ENCODE measurements around the gene PPAT.
A peak's percentile ranks its signal among the peaks of the same experiment; 100 is the strongest.

The PPAT gene

DNA sequence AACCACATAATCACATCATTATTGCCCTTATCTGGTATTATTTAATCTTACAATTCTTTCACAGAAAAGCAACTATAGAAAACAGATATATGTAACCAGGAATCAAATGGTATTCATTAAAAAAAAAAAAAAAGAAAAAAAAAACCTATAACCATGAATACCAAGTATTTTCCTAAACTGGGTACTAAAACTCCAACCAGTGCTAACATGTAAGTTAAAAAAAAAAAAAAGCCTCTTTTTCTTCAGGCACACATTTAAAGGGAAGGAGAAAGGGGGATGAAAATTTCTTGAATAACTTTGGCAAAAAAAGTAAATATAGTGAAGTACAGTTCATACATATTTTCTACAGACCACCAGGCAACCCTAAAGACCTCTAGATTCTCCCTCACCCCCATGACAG is 2.1 kb downstream of the PPAT start:
- FAIRE-seq = no peak

DNA sequence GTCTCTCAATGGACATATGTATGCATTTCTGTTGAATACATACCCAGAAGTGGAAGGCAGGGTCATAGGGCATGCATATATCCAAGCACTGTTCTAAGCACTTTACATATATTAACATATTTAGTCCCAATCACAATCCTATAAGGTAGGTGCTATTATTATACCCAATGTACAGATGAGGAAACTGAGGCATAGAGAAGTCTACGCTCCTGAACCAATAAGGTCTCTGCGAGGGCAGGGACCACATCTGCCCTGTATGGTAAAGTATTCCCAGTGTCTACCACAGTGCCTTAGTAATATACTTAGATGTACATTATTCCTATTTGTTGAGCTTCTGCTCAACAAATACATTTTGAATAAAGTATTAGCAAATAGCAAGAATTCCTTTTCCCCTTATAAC is 5.2 kb downstream of the PPAT start:
- no peak for FAIRE-seq

DNA sequence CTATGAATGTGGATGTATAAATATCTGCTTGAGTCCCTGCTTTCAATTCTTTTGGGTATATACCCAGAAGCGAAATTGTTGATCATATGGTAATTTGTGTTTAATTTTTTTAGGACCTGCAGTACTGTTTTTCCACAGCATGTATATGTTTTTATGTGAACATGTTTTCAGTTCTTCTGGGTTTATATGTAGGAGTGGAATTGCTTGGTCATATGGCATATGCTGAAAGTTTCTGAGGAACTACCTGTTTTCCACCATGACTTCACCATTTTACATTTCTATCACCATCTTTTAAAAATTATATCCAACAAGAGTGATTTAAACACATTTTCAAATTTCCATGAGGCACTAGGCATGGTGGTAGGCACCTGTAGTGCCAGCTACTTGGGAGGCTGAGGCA is 8.2 kb downstream of the PPAT start:
- FAIRE-seq = no peak

DNA sequence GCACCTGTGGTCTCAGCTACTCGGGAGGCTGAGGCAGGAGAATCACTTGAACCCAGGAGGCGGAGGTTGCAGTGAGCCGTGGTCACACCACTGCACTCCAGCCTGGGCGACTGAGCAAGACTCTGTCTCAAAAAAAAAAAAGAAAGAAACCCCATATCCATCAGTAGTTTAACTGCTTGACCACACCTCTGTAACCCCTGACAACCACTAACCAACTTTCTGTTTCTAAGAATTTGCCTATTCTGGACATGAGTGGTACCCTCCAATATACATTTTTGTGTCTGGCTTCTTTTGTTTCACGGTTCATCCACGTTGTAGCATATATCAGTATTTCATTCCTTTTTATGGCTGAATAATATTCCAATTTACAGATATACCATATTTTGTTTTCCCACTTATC is 9.1 kb downstream of the PPAT start:
- no peak for FAIRE-seq

DNA sequence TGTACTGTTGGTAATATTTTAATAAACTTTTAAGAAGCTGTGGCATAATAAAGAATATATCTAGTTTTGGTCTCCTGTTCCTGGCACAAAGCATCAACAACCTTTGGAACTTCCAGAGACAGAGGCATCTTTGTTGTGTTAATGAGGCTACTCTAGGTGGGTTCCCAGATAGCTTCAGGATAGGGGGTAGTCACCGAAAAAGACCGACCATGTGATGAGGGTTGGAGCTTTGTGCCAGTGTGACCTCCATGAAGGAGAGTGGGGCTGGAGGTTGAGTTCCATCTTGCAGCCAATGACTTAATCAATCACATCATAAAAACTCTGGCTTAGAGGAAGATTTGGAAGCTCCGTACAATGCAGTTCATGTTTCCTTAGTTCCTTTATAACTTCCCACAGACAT is 9.9 kb downstream of the PPAT start:
- FAIRE-seq = no peak

DNA sequence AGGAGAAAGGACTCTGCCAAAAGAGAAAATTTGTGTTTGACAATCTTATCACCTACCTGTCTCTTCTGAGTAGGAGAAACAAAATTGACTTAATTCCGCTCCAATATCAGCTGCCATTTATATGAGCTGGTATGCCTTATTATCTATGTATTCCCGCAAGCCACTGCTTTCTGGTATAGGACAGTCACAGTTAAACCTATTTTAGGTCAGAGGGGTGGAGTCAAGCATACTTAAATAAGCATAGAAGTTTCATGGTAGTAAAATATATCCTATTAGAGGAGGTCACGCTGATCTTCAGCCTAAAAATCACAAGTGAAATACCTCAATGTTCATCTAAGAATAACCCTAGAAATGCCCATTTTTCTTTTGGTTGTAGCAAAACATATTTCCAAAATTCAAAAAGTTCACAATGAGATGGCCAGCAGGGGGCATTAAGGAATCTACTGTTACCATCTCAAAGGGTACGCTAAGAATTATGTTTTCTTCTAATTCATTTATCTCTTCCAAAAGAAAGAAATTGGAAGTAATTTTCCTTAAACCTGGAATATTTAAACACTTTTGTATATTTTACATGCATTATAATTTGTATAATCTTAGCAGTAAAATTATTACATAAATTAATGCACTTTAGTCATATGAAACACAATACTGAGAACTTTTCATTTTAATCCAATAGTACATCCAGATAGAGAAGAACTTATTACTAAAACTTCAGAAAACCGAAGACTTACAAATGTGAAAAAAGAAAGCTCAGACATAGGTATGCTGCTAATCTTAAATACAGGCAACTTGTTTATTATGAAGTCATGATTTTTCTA is 10.5 kb downstream of the PPAT start:
- peak; percentile 49 for FAIRE-seq

DNA sequence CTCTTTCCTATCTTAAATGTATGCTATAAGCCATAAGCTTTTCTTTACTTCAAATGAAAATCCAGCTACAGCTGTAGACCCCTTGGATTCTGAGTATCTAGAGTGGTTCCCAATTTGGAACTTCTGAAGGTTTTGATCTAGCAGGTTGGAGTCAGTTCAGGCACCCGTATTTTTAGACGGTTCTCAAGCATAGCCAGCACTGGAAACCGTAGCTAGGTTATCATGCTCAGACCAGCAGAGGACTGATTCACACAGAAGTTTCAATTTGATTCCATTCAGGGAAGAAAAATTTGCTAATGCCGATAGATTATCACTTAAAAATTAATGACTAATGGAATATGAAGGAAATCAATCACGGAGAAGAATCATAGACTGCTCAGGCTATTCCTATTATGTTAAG is 11.2 kb downstream of the PPAT start:
- no peak for FAIRE-seq

DNA sequence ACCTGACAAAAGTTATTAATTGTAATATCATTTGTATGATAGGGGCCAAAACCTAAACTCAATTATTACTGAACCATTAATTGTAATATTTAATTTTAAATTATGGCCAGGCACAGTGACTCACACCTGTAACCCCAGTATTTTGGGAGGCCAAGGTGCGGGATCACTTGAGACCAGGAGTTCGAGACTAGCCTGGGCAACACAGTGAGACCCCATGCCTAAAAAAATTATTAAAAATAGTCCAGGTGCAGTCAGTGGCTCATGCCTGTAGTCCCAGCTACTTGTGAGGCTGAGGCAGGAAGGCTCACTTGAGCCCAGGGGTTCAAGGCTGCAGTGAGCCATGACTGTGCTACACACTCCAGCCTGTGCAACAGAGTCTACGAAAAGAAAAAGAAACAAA is 18.0 kb downstream of the PPAT start:
- FAIRE-seq = no peak

DNA sequence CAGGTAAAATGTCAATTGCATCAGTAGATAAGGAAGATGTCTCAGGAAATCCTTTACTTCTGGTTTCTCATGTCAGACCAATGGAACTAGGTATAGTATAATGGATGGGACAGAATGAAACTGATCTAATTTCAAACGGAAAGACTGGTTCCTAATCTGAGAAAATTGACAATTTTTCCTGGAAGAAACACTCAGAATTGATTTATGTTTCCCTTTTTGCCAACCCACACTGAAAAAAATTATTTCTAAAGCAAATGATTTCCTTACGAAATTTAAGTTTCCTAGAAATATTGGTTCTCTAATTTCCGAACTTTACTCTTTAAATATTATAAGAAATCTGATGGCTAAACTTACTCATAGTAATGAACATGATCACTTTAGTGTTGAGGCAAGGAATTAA is 19.1 kb downstream of the PPAT start:
- FAIRE-seq = peak; percentile 58

DNA sequence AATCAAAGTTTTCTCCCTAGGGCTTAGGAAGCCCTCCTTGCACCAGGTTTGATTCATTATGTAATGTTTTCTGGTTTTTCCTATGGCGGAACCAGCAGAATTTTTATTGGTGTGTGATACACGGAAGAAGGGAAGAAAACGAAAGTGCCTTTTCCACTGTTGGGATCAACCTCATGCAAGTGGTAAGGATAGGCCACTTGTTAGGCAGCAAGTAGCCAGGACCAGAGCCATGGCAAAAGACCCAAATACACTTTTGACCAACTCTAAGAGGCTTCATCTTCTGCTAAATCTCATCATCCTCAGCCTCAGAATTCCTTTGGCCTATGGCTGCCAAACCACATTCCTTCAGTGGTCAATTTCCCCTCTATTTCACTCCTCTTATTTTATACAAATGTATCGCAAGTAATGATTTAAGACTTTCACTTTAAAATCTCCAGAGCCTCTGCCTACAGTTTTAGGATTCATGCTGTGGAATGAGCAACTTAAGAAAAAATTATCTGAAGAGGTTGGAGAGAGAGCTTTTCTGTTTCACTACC is 21.2 kb downstream of the PPAT start:
- no peak for FAIRE-seq

DNA sequence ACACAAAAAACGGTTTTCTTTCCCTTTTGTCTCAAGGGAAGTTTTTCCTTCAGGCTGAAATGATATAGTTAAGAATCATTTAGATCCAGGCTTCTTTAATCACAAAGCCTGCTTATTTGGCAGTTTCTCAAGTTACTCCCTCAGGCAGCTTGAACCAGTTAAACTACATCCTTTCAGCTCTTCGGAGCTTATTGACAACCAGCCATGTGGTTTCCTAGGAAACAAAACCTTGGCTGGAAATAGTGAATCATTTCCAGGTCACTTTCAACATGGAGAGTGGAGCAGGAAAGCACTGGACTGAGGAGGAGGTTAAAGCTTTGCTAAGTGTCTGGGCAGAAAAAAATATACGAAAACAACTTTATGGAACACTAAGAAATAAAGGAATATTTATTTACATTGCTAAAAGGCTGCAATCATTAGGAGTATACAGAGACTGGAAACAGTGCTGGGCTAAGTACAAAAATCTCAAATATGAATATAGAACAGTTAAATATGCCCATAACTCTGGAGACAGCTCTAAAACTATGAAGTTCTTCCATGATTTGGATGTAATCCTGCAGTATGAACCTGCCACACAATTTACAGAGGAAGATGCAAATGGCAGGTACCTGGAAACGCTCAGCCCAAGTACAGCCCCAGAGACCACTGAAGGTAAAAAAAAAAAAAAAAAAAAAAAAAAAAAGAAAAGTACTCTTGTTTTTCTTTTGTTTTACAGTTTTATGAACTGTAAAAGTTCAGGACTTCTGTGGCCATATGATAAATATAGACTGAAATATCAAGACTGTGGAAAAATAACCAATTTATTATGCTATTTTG is 25.0 kb downstream of the PPAT start:
- FAIRE-seq = peak; percentile 99

DNA sequence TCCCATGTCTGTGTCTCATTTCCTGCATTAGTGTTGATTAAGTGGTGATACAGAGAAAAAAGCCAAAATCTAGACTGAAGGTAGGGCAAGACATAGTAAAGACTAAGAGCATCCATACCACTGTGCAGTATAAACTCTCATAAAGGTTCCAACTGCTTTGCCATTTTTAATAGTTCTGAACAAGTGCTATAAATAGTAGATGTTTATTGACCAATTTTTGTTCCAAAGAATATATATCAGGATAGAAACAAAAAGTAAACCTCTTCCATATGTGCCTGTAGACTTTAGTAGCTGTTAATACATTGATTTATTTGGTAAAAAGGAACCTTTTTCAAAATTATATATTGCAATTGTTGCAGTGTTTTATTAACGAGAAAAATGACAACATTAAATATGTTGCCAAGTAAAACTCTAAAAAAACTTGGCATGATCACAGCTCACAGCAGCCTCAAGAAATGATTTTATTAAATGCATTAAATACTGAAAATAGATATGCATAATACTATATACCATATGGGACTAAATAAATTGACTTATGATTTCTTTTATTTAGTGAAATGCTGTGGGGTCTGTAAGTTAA is 25.8 kb downstream of the PPAT start:
- no peak for FAIRE-seq

DNA sequence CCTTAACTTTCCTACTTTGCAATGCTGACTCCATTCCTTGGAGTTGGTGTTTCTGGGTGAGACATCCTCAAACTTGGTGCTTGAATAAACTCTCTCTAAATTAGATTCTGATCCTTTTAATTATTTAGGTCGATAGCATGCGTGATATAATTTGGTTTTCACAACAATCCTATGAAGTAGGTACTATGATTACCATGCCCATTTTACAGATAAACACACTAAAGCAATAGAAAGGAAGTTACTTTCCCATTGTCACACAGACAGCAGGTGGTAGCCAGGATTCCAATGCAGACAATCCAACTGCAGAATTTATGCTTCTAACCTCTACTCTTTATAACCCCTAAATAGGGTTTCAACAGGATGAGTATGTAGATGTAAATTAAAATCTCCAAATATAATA is 26.4 kb downstream of the PPAT start:
- no peak for FAIRE-seq

DNA sequence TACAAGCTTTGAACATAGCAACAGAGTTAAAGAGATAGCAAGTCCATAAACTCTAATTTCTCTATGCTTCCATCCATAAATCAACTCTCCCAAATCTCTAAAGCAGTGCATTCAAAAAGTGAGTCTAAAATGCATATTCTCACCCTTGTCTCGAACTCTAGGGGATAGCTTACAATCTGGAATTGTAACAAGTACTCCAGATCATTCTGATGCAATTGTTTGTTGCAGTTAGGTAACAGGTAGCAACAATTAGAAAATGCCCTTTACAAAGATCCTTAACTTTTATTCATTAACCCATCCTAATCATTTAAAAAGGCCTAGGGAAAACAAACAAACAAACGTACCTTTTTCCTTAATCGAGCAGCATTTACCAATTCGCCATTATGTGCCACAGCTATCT is 29.3 kb downstream of the PPAT start:
- FAIRE-seq = no peak

DNA sequence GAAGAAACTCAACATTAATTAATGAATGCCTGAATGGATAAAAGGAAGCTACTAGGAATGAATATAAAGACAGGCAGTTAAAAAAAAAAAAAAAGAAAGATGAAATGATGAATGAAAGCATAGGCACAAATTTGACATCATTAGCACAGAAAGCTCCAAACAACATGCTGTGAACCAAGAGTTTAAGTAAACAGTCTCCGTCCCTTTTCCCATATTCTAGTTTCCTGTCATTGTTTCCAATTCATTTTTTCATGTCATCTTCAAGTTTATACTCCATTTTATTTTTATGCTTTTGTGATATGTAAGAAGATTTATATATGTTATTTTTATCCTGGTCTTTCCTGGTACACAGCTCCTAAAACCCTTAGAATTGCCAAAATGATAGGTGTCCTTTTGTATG is 30.4 kb downstream of the PPAT start:
- no peak for FAIRE-seq

DNA sequence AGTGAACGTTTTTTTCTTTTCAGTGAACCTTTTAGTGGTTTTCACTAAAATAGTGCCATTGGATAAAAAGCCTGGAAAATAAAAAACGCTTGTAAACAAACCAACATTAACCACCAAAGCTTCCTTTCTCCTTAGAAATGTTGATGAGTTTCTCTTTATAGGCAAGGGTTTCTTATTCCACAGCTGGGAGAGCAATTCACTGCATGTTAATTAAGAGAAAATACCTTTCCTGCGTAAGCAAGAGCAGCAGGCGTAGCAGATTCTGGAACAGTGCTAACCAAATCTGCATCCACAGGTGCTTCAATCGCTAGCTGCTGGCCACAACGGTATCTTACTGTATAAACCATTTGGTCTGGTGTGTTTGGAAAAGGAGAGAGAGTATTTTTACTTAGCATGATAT is 34.9 kb downstream of the PPAT start:
- FAIRE-seq = no peak

DNA sequence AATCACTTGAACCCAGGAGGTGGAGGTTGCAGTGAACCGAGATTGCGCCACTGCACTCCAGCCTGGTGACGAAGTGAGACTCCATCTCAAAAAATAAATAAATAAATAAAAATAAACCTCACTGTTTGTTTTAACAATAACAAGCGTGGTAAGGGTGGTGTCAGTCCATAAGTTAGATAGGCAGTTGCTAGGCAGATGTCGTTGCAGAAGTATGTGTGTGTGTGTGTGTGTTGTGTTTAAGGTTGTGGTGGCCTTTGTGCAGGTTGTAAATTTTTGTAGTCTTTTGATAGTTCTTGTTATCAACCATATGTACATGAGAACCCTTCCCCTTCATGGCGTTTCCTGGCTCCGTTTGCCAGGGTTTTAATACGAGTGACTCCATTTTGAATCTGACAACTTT is 44.1 kb downstream of the PPAT start:
- no peak for FAIRE-seq

DNA sequence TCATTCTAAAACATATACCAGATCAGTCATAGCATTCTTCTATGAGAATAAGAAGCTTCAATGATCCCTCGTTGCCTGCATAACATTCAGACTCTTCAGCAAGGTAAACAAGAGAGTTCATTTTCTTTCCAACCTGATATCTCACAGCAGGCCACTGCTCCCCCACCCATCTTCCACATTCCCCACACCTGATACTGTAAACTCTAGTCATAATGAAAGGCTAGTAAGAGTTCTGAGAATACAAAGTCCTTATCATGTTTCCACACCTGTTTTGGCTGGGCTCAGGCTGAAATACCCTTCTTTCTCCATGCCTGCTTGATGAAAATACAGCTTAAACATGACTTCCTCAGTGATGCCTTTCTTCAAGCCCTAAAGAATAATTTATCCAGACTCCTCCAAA is 45.9 kb downstream of the PPAT start:
- no peak for FAIRE-seq

DNA sequence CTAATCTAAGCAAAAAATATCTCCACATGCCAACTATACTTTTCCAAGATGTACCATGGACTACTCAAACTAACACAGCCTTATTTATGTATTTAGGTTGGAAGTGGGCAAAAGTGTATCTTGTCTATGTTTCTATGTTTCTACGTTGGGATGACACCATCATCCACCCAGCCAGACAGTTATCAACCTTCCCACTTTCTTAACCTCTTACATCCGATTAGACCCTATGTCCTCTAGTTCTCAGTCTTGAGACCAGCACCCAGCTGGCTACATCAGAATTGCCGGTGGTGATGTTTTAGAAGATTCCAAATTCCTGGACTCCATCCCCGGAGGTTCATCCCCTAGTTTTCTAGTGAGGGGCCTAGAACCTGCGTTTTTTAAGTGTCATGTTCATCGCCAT is 47.1 kb downstream of the PPAT start:
- no peak for FAIRE-seq

DNA sequence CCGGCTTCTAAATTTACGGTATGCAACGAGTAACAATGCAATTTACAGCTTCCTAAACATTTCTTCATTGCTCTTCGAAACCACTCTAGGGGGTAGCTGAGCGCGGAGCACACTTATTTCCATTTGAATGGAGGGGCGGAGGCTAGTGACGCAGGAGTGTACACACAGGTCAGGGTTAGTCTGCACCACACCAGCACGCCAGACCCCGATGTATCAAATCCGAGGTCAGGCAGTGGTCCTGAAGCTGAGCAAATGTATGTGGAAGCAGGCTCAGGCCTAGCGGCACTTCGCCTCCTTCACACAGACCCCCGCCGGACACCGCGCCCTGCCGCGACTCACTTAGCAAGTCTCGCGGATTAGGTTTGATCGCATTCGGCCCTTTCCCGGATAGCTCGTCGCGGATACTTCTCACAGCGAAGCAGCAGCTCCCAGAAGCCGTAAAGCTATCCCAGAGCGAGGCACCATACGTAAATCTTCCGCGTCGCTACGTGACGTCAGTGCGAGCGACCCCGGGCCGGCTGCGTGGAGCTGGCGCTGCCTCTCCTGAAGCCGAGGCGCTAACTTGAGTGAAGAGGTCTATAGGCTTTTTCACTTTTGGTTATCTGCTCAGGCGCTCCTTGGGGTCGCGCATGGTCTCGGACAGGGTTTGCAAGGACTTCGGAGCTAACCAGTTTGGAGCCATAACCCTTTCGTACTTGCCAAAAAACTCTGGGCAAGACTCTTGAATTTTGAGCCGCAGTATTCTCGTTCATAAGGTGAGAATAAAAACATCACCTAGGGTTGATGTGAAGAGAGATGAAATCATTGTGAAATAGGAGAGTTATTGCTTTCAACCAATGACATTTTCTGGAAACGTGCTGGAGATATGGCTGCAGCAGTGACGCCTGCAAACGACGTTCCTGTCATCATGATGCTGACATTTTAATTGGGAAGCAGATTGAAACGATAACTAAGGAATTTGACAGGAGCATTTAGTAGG is 48.1 kb downstream of the PPAT start, which contains the start of gene AASDH:
AASDH (minus strand) TSS at position 469 of the 979 bp plus-strand sequence. CDS start 3,192 bp downstream, outside the sequence.
- peak; percentile 43 for FAIRE-seq

DNA sequence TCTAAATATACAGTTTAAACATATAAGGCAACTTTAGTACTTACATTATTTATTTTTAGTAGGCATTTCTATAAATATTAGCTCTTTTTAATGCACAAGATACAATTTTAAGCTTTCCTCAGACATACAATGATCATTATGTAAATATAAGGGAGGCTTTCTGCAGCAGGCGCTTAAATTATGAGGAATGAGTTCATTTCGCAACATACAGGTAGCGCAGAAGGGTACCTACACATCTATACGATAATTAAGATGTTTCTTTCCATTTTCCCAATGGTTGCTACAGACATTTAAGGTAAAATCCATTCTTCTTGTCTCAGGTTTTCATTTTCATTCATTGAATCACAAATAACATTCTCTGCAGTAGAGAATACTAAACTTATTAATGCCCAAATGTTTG is 49.3 kb downstream of the PPAT start:
- peak; percentile 49 for FAIRE-seq

DNA sequence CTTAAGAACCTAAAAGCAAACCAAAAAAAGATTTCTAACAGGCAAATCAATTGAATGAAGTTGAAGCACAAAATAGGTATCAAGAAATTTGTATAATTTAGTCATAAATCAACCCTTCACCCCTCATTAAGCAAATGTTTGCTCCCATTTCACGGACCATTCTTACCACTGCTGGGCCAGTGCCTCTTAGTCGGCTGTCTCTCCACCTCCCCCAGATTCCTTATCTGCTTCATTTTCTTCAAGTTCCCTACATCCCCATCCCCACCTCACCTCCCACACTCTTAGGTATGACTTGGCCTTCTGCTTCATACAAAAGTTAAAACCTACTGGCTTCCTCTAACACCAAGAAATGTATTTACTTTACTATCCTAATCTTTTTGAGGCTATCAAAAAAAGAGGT is 60.0 kb downstream of the PPAT start:
- FAIRE-seq = no peak
